Stimulated activated CD4-positive, alpha-beta T cell treated with anti-CD3 and anti-CD28 coated beads, Interleukin-12 subunit alpha, Interleukin-12 subunit beta, amount 100 ng/mL, for 24 hours (primary cell): ENCODE measurements around the gene MALT1.
"Not testable (repeated sequence)": the region's sequence is repeated elsewhere in the genome, so short reads cannot be mapped to it uniquely, and the experiment has no call there.

Experiments
- DNase-seq, 2 experiments: peaks; one replicate each; pipeline ENCODE4 v3.0.0-alpha.2; 2020; ENCODE audit warnings: low read depth in 2 of 2

MALT1 gene

DNA sequence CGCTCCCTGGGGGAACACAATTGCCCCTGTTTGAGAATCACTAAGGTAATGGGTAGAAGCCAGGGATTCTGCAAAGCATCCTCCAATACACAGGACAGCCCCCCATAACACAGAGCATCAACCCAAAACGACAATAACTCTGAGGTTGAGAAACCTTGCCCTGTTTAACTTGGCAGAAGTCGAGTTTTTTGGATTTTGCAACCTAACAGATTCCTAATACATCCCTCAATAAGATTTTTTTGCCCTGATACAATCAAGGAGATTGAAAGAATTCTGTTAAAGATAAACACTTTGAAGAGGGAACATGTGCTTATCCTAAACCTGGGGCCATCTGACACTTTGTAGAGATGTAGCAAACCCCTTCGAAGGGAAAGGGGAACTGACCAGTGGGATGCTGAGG, 100.9 kb downstream of the MALT1 start:
- DNase-seq = no peak

DNA sequence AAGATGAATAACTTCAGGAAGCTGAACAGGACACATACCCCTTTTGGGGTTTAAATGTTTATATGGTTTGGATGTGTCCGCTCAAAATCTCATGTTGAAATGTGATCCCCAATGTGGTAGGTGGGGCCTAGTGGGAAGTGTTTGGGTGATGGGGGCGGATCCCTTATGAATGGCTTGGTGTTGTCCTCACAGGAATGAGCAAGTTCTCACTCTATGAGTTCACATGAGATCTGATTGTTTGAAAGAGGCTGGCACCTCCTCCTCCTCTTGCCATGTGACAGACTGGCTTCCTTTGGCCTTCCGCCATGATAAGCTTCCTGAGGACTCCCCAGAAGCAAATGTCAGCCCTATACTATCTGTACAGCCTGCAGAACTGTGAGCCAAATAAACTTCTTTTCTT, 104.8 kb downstream of the MALT1 start:
- no peak for DNase-seq

DNA sequence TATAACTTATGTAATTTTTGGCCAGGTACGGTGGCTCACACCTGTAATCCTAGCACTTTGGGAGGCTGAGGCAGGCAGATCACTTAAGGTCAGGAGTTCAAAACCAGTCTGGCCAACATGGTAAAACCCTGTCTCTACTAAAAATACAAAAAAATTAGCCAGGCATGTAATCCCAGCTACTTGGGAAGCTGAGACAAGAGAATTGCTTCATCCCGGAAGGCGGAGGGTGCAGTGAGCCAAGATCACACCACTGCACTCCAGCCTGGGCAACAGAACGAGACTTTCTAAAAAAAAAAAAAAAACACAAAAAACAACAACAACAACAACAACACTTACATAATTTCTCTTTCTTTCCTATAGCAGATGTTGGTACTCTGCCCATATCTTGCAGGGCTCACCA, 105.3 kb downstream of the MALT1 start:
- not testable (repeated sequence) for DNase-seq

DNA sequence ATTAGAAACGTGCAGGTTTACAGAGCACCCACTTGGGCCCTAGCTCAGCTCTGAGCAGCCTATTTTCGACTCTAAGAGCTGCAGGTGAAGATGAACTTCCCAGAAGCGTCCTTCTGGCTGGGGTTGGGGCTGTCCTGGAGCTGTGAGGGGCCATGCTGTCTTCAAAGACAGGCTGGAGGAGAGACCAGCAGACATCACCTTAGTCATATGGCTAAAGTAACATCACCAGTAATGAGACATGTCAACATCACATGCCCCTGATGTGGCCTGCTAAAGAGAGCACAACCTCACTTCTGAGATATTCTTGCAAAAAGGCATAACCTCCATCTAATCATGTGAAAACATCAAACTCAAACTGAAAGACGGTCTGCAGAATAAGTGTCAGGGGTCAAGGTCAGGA, 106.2 kb downstream of the MALT1 start:
- DNase-seq = no peak

DNA sequence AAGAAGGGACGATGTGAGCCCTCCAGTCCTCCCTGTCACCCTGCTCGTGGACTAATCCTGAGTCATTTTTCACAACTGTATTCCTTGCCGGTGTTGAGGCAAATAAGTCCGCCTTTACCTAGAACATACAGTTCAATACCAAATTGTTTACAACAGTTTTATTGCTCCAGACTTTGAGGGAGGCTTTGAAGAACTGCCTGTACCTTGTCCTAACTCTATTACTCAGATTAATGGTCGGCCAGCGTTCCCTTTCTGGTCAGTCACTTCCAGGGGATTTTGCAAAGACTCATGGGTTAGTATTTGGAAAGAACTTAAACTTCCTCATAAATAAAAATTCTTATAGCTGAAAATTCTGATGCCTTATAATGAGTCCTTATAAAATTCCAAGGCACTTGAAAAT, 108.3 kb downstream of the MALT1 start:
- no peak for DNase-seq

DNA sequence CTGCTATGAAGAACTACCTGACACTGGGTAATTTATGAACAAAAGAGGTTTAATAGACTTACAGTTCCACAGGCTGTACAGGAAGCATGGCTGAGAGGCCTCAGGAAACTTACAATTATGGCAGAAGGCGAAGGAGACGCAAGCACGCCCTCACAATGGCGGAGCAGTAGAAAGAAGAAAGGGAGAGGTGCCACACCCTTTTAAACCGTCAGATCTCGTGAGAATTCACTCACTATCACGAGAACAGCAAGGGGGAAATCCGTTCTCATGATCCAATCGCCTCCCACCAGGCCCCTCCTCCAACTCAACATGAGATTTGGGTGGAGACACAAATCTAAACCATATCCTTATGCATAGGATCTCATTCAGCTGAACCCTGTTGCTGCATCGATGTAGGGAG, 108.8 kb downstream of the MALT1 start:
- DNase-seq = no peak

DNA sequence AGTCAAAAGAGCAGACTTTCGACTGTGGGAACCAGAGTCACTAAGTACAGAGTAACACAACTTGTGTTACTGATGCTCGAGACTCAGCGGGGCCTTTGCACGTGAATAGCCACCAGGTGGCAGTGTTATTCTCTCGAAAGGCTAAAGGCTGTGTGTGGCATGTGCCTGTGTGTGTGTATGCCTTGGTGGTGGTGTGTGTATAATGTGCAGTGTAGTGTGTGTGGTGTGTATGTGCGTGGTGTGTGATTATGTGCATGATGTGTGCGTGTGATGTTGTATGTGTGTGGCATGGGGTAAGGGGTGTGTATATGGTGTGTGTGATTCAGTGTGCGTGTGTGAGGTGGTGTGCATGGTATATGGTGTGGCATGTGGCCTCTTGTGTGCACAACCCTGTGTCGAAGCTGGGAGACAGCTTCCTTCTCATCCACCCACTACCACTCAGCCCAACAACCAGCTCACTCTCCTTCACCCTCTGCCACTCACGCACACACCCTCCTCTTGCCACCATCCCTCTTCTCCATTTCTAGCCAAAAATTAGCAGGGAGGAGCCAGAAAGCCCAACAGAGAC, 110.4 kb downstream of the MALT1 start:
- peak; percentile 46 to 64 for DNase-seq

DNA sequence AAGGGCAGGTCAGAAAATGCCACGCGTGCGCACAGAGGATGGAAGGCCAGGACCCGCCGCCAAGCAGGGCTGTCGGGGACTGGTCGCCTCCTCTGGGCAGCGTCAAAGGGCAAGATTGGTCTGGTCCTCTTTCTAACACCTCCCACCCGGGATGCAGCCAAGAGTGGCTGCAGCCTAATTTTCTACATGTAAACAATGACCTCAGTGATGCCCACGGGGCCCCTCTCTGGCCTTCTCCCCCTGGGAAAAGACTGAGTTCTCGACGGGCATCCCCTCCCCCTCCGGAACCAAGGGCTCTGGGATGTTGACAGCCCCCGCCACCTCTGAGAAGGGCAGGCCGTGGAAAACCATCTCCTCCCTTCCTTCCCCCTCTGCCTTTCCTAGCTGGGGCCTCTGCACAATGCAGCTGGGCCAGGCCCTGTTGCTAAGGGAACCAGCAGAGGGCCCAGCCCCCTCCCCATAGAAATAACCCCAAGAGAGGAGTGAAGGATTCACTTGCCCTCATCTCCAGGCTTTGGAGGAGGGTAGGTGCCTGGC, 113.4 kb downstream of the MALT1 start:
- DNase-seq = no peak

DNA sequence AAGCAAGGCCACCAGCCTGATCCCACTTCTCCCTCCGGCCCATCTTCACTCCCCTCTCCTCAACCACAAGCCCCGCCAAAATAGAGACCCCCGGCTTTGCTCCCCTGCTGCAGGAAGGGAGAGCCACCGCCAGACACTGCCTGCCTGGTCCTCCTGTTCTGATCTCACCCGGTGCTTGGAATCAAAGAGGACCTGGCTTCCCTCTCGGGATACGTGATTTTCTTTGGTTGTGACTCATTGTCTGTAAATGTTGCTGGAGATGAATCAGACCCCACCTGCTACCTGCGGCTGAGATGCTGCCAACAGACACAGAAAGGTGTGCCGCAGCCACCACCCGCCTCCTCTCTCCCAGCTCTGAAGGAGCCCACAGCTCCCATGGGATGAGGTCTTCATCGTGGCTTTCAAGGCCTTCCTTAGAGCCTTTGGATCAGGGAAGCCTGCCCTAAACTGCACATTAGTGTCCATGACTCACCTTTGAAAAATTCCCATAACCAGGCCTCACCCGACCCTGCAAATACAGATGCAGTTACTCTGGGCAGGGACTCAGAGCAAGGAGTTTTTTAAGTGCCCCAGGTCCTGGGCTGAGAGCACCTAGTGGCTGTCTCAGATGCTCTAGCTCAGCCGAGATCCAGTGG, 114.0 kb downstream of the MALT1 start:
- no peak for DNase-seq

DNA sequence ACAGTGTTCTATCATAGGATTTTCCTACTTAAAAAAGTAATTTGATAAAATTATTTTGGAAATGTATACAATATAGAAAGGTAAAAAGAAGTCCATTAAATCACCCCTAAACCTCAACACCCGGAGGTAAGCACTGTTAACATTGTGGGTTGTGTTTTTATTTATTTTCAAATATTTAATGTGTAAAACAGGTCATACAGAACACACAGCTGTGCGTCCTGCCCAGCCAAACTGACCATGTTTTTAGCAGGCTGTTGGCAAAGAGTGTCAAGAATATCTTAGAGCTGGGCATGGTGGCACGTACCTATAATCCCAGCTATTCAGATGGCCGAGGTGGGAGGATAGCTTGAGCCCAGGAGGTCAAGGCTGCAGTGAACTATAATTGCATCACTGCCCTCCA, 114.6 kb downstream of the MALT1 start:
- no peak for DNase-seq

DNA sequence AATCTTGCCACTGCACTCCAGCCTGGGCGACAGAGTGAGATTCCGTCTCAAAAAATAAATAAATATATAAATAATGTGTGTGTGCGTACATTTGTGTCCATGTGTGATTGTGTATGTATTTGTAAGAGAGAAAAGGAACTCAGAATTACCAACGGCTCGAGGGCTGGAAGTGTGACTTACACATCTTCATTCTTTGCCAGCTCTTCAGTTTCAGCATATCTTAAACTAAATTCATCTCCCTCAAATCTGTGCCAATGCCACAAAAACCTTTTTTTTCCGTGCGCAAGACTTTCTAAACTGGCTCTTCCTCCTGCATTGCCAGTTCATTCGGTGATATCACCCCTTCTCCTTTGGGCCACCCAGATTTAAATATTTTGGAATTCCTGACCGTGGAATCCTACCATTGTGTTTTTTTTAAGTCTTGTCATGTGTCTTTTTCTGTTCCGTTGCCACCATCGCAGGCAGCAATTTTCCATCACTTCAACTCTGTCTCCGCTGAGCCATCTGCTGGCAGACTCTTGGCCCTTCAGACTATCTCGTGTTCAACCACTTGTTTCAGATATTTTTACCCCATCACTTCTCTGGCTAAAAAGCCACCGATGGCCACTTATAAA, 116.4 kb downstream of the MALT1 start:
- no peak for DNase-seq

DNA sequence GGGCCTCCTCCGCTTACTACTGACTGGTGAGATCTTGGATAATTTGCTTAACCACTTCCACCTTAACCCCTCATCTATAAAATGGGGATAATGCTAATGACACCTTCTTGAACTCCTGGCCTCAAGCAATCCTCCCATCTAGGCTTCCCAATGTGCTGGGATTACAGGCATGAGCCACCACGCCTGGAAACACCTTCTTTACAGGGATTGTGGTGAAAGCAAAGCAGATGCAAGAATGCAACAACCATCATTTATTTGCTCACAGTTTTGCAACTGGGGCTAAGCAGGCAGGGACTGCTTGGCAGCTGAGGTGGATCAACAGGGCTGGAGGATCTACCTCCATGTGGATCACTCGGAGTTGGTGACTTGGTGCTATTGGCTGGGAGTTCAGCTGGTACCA, 117.2 kb downstream of the MALT1 start:
- DNase-seq = no peak

DNA sequence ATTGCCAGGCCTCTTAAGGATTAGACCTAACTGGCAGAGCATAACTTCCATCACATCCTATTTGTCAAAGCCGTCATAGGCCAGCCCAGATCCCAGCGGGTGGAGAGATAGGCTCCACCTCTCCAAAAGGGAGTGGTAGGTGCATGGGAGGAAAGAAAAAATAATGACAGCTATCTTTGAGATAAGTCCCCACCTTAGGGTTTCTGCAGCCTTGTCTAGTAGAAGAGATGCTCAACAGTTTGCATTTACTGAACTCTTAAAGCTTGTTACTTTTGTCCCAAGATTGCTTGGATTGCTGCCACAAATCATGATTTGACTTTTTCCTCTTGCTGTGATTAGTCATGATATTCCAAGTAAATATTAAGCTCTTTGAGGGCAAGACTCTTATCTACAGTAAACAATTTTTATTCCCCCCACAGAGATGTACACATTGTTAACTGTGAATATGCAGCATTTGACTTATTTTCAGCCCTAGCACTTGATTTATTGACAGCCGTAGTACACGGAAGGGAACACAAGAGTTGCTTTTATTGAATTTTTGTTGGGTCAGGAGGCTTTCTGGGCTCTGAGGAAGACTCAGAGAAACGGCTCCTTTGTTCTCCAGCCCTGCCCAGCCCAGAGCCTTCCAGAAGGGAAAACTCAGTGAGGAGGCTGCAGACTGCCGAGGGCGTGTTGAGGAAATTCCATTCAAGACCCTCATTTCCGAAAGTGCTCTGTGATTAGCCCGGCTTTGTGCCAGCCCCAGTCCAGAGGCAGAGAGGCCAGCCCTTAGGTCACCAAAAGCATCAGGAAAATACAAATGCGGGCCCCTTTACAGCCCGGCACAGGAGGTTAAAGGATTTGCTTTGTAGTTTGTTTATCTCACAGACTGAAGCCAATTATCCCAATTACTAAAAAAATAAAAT, 118.0 kb downstream of the MALT1 start:
- no peak for DNase-seq

DNA sequence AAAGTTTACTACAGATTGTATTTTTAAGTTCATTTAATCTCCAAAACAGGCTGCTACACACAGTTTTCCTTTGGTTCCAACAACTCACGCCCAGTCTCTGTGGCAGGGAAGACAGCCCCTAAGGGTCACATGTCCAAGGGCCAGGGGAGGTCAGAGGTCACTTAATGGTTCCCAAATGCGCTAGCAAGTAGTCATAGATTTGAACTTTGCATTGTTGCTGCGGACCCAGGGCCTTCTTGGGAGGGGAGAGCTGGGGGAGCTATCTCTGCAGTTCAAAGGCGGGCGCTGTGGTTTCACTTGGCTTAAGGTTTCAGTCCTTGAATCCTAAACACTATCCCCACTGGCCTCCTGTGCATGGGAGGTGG, 118.6 kb downstream of the MALT1 start:
- no peak for DNase-seq

DNA sequence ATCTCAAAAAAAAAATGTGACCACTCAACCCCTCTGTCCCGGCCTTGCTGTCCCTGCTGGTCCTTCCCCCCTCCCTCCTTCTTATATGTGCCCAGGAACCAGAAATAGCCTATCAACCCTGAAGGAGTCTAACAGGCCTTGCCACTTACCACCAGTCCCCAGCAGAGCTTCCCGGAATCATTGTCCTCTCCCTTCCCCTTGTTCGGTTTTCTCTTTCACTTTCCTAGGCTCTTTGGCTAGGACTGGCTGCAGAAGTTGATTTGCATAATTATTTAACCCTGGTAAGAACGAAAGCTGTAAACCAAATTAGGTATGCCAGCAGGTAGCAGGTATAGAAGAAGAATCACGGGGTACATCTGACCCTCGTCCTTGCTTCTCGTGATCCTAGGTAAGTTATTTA, 120.8 kb downstream of the MALT1 start:
- no peak for DNase-seq

DNA sequence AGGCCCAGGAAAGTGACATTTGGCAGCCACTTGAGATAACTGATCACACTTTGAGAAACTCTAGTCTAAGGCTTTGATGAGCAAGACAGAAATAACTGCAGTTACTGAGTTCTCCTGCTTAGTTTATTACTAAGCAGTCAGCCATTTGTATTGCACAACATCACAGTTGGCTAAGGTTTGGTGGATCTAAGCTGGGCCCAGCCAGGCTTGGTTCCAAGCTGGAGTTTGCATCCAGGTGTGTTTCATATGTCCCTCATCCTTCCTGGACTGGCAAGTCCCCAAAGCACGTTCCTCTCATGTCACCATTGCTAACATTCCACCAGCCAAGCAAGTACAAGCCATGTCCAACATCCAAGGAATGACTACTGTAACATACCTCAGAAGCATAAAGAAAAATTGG, 122.1 kb downstream of the MALT1 start:
- DNase-seq = no peak

DNA sequence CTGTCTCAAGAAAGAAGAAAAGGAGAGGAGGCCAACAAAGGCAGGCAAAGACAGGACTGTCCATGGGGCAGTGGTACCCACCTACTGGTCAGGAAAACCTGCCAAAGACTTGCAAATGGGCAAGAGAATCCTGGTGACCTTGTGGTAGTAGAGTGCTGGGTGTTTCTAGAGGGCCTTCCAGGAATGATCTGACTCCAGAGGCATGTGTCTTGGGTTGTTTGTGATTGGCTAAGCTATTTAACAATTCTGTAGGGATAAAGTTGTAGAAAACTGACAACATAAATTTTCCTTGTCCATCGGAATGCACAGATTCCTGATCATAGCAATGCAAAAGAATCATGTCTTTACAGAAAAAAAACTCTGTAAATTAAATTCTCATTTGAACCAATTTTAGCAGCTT, 125.0 kb downstream of the MALT1 start:
- no peak for DNase-seq

DNA sequence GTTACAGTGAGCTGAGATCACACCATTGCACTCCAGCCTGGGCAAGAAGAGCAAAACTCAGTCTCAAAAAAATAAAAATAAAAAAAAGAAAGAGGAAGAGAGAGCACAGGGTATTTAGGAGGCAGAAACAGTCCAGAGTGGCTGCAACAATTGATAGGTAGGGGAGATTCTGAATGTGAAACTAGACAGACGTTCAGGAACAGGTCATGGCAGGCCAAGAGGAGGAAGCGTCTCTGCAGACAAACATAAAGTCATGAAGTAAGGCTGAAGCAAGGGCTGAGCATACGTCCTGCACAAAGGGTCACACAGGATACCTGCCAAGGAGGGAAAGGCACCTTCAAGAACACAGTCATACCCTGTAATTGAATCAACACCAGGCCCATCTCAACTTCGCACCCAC, 129.3 kb downstream of the MALT1 start:
- no peak for DNase-seq

DNA sequence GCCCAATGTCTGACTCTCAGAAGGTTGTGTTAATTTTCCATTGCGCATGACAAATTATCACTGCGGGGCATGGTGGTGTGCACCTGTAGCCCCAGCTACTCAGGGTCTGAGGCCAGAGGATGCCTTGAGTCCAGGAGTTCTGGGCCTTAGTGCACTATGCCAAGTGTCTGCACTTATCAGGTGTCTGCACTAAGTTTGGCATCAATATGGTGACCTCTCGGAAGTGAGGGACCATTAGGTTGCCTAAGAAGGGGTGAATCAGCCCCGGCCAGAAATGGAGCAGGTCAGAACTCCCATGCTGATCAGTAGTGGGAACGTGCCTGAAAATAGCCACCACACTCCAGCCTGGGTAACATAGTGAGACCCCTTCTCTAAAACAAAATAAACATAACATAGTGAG, 131.7 kb downstream of the MALT1 start:
- no peak for DNase-seq

DNA sequence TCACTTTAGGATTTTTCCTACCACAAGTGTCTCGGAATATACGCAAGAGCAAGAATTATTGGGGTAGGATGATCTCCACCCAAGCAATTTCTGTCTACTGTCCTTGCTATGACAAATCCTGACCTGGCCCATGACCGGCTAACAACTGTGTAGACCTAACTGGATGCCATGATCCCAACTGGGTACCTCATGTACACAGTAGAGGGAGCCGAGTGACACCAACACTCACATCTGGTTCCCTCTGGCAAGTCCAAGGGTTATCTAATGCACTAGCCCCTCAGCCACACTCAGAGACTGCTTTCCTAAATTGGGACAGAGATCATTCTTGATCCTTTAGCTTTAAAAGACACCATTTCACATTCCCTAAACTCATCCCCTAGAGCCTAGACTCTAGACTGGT, 132.7 kb downstream of the MALT1 start:
- no peak for DNase-seq
